Ramos (cell line): ENCODE measurements around the gene SLC8A1.

Experiments
- in situ Hi-C: fragments of 300-500 bp; cut with MboI; formaldehyde crosslinking; loops from one replicate; pipeline ENCODE4 v1.14.3; 2022; ENCODE audit warnings: low sequenced_read_pairs; ENCODE audit not compliant: unreplicated experiment

SLC8A1 gene

DNA sequence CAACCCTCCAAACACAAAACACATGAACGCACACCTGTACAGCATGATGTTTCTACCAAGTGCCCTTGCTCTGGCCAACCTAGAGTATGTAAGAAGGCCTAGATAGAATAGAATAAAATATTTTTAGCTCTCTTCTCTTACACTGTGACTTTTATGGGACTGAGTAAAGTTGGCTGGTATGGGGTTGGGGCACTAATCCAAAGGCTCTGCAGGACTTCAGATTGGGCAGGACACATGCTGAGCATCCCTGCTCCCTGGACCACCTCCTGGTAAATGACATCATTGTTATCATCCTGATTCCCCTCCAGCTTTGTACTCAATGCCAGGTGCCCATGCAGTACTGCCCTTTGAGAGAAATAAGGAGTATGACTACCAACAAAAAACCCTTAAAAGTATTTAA is 322.2 kb downstream of the SLC8A1 start:
- in situ Hi-C loops, result no loop called here

DNA sequence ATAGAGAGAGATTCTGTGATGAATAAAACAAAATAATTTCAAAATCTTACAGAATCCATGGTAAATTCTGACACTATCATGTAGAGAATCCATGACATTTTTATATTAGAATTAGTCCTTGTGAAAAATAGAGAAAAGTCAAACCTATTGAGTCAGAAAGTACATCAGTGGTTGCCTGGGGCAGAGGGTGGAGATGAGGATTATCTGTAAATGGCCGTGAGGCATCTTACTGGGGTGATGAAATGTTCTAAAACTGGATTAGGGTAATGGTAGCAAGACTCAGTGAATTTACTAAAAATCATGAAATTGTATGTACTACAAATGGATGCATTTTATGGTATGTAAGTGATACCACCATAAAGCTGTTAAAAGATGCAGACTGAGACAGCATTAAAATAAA is 323.1 kb downstream of the SLC8A1 start:
- in situ Hi-C loops, result no loop called here

DNA sequence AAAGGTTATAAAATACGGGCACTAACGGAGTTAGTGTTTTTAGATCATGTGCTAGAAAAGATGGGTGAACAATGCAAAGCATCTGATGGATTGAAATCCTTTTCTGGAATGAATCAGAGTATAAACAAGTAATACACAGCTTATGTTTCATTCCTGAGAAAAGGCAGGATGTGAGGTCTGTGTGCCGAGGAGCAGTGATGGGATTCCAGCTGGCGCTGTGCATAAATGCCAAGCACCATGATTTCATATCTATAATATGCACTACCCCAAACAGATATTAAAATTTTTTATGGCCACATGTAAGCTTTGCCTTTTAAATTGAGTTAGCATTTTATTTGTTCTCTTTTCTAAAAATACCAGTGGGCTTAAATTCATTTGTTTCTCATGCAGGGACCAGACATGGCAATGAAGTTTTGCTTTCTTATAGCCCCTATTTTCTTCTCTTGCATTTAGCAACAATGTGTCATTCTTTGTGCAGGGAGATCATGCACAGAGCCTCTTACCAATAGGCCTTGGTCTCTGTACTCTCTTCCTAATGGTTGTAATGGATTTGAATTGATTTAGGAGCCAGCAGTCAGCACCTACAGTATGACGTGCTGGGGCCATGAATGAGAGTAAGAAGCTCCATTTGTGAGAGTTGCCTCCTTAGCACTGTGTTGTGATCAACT is 323.9 kb downstream of the SLC8A1 start:
- in situ Hi-C loops, result no loop called here

DNA sequence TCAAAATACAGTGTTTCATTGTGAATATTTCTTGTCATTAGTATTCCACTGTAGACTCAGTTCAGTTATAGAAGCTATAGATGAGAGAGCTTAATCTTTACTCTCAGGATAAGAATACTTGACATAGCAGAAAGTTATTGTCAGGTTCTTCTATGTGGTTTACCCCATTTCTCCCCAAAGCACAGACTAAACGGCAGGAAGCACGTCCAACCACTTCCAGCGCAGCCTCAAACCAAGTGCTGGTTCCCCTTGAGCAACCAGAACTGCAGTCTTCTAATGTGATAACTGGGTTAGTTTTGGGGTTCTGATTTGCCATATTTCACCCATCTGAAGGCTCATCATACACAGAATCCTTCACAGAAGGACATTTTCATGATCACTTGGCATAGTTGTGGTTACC is 324.7 kb downstream of the SLC8A1 start:
- in situ Hi-C loops, result no loop called here

DNA sequence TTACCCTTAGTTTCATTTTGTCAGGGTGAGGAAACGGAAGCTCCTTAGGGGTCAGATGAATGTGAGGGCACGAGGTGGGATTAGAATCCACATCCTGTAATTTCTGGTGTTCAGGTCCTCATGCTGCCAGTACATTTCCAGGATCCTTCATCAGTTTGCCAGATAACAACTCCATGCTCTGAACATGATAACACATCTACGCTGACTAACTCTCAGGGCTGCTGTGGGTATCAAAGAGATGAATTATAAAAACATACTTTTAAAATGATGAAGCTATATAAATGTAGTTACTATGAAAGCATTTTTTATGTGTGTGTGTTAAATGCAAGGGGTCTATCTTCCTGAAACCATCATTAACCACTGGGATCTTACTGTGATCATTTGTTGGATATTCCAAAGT is 325.9 kb downstream of the SLC8A1 start:
- in situ Hi-C loops, result no loop called here

DNA sequence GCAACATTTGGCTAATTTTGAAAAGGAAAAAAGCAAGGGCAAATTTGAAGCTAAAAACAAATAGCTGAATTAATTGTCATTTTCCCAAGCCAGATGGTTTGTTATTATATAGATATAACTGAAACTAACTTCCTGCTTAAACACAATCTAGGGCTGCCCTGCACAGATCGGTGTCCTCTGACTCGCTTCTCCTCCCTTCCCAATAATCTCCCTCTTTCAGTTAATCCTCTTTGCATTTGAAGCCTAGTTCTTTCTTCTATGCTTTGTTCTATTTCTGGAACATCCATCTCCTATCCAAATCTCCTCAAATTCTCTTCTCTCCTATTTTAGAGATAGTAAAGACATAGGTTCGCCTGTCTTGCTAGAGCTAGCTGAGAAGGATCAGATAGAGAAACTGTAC is 328.1 kb downstream of the SLC8A1 start:
- in situ Hi-C loops, result no loop called here

DNA sequence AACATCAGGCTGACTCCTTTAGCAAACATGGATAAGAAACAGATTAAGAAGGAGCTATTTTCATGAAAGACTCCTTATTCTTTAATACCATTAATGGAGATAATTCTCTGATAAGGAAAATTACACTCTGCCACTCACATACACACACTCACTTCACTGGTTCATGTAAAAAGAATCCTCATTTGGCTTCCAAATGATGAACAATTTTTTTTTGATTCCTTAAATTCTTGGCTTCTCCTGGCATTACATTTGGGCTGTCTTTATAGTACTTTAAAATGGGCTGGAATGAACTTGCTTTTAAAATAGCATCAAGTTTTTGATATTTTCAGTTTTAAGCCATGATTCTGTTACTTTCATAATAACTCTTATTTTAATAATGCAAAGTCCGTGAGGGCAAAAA is 328.6 kb downstream of the SLC8A1 start:
- in situ Hi-C loops, result no loop called here

DNA sequence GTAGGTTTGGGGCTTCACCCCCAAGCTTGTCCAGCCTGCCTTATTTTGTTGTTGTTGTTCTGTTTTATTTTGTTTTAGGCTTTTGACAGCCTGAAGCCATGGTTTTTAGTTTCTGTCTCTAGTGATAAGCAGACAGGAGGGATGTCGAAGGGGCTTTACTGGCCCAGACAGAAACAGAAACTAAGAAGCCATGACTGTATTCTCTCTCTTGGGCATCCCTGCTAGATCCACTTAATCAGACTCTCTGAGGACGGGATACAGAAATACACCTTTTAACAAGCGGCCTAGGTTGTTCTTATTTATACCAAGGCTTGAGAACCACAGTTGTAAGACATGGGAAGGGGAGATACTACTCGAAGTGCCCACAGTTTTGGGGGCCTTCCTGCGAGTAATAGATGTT is 330.9 kb downstream of the SLC8A1 start:
- in situ Hi-C loops, result no loop called here

DNA sequence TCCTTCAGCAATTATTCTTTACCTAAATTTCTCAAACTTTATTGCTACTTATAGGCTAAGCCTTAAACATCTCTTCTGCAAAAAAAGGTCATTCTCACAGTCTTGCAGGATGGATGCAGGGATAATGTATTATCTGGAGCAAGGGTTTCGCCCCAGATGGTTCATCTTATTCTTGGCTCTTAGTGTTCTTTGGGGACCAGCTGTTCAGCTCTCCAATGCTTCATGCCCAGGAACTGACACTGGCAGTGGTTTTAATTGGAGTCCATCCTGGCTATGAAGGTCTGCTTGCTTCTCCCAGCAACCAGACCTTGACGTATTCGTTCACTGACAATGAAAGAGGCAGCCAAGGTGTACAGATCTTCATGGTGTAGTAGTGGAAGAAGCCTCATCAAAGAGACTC is 331.9 kb downstream of the SLC8A1 start:
- in situ Hi-C loops, result no loop called here

DNA sequence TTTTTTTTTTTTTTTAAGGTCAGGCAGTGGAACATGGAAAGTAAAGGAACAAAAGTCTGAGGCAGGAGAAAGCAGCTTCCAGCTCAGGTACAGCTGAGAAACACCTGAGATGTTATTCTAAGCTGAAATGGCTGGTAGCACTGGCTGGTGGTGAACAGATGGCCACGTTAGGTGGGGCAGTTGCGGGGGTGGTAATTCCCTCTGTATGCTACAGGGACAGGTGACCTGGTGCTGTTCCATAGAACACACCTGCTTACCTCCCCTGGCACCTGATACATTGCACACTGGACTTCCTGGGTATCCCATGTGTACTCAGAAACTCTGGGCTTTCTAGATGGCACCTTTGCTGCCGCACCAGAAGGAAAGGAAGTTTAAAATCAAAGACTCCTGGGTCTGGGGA is 333.3 kb downstream of the SLC8A1 start:
- in situ Hi-C loops, result no loop called here

DNA sequence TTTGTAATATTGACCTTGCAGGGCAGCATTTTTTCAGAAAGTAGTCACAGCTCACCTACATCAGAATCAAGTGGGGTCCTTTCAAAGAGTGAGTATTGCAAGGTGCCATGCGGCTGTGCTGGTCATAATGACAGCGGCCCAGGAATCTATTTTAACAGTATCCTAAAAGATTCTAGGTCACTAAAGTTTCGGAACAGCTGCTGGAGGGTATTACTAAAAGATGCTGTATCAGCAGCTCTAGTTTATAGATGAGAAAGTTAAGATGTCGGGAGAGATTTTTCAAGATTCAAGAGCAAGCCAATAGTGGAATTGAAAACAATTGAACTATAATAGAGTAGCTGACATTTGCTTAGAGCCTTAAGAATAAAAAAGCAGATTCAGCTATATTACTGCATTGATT is 336.0 kb downstream of the SLC8A1 start:
- in situ Hi-C loops, result no loop called here

DNA sequence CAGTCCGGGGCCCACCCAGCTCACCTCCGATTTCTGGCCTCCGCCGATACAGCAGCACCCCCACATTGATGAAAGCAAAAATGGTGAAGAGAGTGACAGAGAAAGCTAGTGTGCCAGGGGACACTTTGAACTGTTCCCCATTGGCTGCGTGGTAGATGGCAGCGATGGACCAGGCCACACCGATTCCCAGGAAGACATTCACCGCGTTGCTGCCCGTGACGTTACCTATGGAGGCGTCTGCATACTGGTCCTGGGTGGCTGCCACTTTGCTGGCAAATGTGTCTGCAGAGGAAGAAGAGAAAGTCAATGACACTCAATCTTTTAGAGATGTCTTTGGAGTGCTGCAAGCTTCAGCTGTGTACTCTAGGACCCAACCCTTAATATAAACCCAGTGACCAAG is 336.5 kb downstream of the SLC8A1 start:
- in situ Hi-C loops, result no loop called here

DNA sequence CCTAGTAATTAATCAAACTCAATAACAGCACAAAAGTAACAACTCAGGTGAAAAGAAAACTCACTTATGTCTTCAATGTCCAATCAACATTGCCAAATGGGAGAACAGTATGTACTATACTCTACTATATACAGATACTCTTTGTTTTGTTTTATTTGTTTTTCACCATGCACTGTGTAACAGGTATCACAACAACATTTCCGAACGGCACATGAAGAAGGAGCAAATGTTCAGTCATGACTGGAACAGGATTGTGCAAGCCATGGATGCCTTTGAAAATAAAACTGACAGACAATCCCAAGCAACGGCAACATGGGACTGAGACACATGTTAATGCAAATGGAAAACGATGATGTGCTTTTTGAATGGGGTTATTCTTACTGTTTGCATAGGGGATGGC is 337.9 kb downstream of the SLC8A1 start:
- in situ Hi-C loops, result no loop called here

DNA sequence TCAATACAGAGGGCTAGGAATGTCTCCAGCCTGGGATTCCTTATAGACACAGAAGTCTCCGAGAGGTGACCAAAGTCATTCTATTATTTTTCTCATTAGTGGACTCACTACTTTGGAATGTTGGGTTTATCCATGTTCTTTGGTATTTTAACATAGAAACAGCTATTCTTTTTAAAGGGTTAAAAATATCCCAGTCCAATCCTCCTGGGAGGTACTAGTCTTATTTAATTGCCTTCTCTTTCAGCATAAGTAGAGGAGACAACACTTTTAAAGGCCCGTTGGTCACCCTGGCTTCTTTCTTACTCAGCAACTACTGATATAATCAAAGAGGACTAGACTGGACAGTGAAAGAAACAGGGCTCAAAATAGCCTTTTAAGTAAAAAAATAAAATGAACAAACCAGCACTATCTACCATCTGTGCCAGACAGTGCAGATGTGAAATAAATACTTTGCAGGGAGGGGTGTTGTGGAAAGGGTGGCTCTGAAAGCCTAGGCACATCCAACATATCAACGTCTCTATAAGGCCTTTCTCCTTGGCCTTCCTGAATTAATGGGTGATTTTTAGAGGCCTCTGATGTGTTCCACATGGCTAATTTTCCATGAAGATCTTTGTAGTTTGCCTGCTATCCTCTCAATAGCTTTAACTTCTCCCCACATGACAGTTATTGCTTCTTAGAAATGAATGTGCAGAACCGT is 338.5 kb downstream of the SLC8A1 start:
- in situ Hi-C loops, result no loop called here

DNA sequence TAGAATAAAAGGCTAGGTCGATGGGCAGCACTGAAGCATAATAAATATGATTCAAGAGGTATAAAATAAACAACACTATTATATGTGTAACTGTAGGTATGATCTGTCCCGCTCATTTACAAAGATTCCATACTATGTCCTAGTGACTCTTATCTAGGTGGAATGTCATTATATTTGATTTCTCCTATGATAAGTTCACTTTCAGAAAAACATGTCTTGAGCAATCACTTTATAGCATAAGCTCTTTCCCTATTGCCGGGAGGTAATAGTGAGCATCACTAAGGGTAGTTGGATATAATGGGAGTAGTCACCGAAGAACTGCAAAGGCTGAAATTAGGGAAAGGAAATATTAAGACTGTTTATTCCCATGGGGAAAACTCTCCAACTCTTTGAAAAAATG is 342.5 kb downstream of the SLC8A1 start:
- in situ Hi-C loops, result no loop called here

DNA sequence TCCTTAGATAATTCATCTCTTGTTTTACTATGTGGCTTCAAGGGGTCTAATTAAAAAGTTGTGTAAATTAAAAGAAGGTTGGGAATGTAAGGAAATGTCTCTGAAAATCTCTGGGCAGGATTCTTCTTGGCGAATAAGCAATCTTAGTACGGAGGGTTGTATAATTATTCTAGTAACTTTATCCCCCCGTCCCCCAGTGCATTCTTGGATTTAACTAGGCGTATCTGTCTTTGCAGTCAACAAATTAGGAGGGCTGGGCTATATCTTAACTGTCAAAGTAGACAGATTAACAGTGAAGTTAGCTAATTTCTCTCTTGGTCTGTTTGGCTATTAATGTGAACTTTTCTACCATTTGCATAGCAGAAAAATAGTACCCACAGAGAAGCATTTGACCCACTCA is 343.0 kb downstream of the SLC8A1 start:
- in situ Hi-C loops, result no loop called here

DNA sequence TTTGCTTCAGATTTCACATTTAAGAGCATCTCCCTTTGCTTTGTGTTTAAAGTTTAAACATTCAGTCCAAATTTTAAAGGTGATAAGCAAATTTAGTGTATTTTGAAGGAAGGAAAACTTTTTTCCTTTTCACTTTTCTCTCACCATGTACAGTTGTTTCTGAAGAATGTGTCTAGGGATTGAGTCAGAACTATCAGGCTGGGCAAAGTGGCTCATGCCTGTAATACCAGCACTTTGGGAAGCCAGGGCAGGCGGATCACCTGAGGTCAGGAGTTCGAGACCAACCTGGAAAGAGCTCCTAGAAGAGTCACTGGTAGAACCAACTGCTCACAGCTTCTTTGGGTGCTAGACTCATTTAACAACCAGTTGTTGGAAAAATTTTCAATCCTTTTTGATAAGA is 345.8 kb downstream of the SLC8A1 start:
- in situ Hi-C loops, result no loop called here

DNA sequence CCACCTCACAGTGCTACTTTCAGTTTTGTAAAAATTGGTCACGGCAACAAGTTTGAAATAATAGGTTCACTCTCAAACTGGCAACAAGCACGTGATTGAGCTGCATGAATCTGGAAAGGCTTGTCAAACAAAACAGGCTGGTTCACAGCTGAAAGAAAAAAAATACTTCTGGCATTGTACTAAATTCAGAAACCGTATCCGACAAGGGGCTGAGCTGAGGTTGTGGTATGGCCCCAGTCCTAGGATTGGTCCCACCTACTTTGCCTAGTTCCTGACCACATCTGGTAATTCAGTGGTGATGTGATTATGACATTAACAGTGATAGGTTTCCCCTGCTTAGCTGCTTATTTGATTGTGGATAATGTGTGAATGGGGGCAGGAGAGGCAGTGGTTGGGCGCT is 346.3 kb downstream of the SLC8A1 start:
- in situ Hi-C loops, result no loop called here

DNA sequence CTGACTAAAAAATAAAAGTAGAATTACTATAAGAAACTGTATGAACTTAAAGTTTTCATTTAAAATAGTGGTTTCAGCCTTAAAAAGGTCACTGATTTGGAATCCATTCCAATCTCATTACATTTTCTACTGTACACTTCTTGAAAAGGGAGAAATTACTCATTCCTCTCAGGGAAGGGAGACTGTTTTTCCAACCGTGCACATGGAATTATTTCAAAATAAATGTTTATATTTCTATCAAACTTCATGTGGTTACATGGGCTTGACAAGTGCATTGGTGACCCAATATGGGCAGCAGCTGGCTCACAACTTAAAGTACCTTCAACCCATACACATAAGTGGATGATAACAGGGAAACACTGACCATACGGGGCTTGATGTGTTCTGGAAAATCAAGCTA is 348.3 kb downstream of the SLC8A1 start:
- in situ Hi-C loops, result no loop called here

DNA sequence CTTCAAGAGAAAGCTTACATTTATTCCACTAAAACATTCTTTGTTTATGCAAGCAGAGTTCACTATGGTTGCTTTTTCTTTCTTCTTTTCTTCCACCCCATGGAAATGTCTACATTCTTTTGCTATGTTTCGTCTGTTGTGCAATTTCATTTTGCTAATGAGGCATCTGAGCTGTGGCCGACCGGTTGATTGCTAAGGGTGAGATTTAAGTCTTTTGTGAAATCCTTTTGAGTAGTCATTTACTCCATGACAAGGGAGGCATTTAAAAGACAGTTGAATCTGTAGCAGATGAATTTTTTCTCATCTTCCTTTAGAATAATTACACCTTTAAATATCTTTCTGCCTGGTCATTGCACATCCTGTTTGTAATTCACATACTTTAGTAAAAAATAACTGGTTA is 348.7 kb downstream of the SLC8A1 start:
- in situ Hi-C loops, result no loop called here

DNA sequence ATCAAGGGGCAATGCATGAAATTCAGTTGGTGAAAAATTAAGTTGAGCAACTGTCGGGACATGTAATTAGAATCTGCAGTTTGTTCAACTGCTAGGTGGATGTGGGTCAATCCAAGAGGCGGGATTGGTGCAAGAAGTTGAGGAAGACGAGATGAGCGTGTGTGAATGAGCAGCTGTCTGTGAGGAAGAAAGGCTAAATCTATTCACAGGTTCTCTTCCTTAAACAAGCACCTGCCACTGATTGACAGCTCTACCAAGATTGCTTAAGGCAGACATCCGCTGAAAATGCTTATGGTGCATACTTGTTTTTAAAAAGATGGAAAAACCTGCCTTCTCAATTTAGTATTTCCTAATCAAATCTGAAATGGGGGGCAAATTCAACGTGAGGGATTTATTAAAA is 349.4 kb downstream of the SLC8A1 start:
- in situ Hi-C loops, result no loop called here

DNA sequence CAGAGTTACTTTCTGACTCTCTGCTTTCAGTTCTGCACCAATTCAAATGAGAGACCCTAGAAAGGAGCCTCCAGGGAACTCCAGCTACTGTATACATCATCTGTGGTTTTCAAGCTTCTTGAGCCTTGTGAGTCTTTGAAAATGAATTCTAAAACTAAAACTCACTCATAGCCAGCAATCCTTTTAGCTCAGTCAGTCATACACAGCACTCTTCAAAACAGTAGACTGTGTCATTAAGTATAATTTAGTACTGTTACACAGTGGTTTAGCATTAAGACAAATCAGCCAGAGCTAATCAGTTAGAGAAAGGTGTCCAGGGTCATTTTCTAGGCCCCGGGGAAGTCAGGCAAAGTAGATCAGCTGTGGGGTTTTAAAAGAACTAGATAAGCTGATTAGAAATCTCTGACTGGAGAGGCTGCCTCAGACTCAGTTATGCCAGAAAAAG is 350.7 kb downstream of the SLC8A1 start:
- in situ Hi-C loops, result no loop called here
